ENCODE measurements around the gene KLF18. TPM values are rescaled to one million over a fixed set of nuclear protein-coding genes. Genes with fewer than 3 reads are reported as not detected.

KLF18 gene
- total and polyA plus RNA-seq, 2 donors (not counting 3 experiments of a cell fraction or from before 2014, with no cell fraction given): not detected

DNA sequence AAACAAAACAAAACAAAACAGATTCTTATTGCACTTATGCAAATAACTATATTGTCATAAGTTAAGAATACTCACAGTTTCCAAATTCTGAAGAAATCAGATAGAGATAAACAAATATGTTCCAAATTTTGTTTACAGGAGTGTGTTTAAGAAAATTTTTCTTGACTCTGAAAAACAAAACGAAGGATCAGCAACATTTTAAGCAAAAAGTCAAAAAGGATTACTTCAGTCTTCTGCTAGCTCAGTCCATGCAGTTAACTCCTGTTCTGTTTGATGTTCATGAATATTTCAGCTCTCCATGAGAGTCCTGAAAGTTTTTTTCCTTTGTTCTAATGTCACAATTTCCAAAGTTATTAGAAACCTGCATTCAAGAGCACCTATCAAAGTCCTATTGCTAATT, 33.2 kb upstream of the KLF18 start:
- H3K27me3 ChIP-seq (ENCODE audit: control insufficient read depth in 2 of 2, insufficient read depth in 2 of 2, low read length in 2 of 2): peaks cover 0 to 4% of the 10 kb centered on the region in 2 experiments
- no peaks in the 10 kb centered on the region for H3K9me3 ChIP-seq (replicated peaks; ENCODE audit: control insufficient read depth, insufficient read depth, low read length)
- no peak overlapping the region for H3K4me3 ChIP-seq (replicated peaks in 1 of 3; ENCODE audit: insufficient read depth in 1 of 3, low read depth in 1 of 3, low read length in 3 of 3)
- CTCF ChIA-PET: interaction anchor here (0.7 kb wide), 1 partner anchor 14 kb away, joined by 3 read pairs; no protein-coding TSS in a partner anchor
- H4K20me1 ChIP-seq (replicated peaks; ENCODE audit: control insufficient read depth, extremely low read depth, insufficient read depth, low read length): no peaks in the 10 kb centered on the region
- no peaks in the 10 kb centered on the region for H3K79me2 ChIP-seq (ENCODE audit: control insufficient read depth, insufficient read depth, low read length)
- no peak overlapping the region for H3K9ac ChIP-seq (replicated peaks; ENCODE audit: extremely low read depth, insufficient read depth, low read length)
- H3K4me1 ChIP-seq (ENCODE audit: control insufficient read depth, extremely low read depth, insufficient read depth, low read length): no peaks in the 10 kb centered on the region
- intact Hi-C loops (cut with micrococcal nuclease): no loop called here
- TF ChIP-seq POLR2A (IDR thresholded peaks at IDR 0.05; ENCODE audit: low read depth, low read length) (no peak), POLR2AphosphoS5 (IDR thresholded peaks at IDR 0.05; ENCODE audit: insufficient read depth, low read depth, low read length) (no peak), EZH2 (IDR thresholded peaks at IDR 0.05; ENCODE audit: borderline replicate concordance, low read depth, low read length, severe bottlenecking) (no peak), FOS (IDR thresholded peaks at IDR 0.05; ENCODE audit: borderline replicate concordance, insufficient read depth, low read length) (no peak), MYC (IDR thresholded peaks at IDR 0.05; ENCODE audit: low read depth, low read length) (no peak), JUN (IDR thresholded peaks at IDR 0.05; ENCODE audit: borderline replicate concordance, insufficient read depth, insufficient read length, low read depth) (no peak)
- TF ChIP-seq, protein P1, sequence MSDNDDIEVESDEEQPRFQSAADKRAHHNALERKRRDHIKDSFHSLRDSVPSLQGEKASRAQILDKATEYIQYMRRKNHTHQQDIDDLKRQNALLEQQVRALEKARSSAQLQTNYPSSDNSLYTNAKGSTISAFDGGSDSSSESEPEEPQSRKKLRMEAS (IDR thresholded peaks at IDR 0.05; ENCODE audit: insufficient read depth, insufficient read length): no peak
- TF ChIP-seq, protein P2, sequence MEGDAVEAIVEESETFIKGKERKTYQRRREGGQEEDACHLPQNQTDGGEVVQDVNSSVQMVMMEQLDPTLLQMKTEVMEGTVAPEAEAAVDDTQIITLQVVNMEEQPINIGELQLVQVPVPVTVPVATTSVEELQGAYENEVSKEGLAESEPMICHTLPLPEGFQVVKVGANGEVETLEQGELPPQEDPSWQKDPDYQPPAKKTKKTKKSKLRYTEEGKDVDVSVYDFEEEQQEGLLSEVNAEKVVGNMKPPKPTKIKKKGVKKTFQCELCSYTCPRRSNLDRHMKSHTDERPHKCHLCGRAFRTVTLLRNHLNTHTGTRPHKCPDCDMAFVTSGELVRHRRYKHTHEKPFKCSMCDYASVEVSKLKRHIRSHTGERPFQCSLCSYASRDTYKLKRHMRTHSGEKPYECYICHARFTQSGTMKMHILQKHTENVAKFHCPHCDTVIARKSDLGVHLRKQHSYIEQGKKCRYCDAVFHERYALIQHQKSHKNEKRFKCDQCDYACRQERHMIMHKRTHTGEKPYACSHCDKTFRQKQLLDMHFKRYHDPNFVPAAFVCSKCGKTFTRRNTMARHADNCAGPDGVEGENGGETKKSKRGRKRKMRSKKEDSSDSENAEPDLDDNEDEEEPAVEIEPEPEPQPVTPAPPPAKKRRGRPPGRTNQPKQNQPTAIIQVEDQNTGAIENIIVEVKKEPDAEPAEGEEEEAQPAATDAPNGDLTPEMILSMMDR (IDR thresholded peaks at IDR 0.05; ENCODE audit: extremely low read depth in 1 of 2, insufficient read depth in 1 of 2, low read depth in 1 of 2, low read length in 2 of 2): no peak
- FAIRE-seq: no peak
- no peak overlapping the region for H2AFZ ChIP-seq (ENCODE audit: low read depth, low read length)
- POLR2A ChIA-PET: no interaction called here
- no peaks in the 10 kb centered on the region for H3K36me3 ChIP-seq (ENCODE audit: control insufficient read depth in 2 of 2, extremely low read depth in 1 of 2, insufficient read depth in 2 of 2, low read length in 2 of 2)
- H3K27ac ChIP-seq (ENCODE audit: insufficient read depth, low read depth, low read length): no peak overlapping the region
- dilution Hi-C loops (cut with MboI; ENCODE audit: extremely low pct_ligation_motif_present, low sequenced_read_pairs): no loop called here
- DNase-seq (ENCODE audit: low read depth, low spot score): no peak
- H3K9me1 ChIP-seq (replicated peaks; ENCODE audit: control insufficient read depth, extremely low read depth, insufficient read depth, low read length): no peaks in the 10 kb centered on the region
- no TSS peak for BruUV-seq (replicated peaks)
- H3K4me2 ChIP-seq (ENCODE audit: insufficient read depth, low read length): no peak overlapping the region

Data from endothelial cell of umbilical vein (primary cell).